SJSA1 (cell line): ENCODE results near the gene VASP. TPM values are rescaled to one million over a fixed set of nuclear protein-coding genes. Genes with fewer than 3 reads are reported as not detected.
"Not testable (repeated sequence)": the region's sequence is repeated elsewhere in the genome, so short reads cannot be mapped to it uniquely, and the experiment has no call there.

Source experiments
- DNase-seq, 2 experiments: peaks; one replicate each; pipeline ENCODE4 v3.0.0-alpha.2; 2015 to 2020; ENCODE audit warnings: low spot score in 2 of 2, low read depth in 1 of 2
- H3K27ac ChIP-seq: fragments of 250-450 bp; sonication (Bioruptor Pico); 2 replicates; pipeline ENCODE4 v1.5.1; 2020; ENCODE audit warnings: mild to moderate bottlenecking, moderate library complexity
- H3K27me3 ChIP-seq: fragments of 250-450 bp; sonication (Bioruptor Pico); replicated peaks from 2 replicates; pipeline ENCODE4 v1.5.1; 2020; ENCODE audit warnings: mild to moderate bottlenecking, moderate library complexity
- H3K36me3 ChIP-seq: fragments of 250-450 bp; sonication (Bioruptor Pico); 2 replicates; pipeline ENCODE4 v1.5.1; 2020; ENCODE audit warnings: mild to moderate bottlenecking
- H3K4me1 ChIP-seq: fragments of 250-450 bp; sonication (Bioruptor Pico); replicated peaks from 2 replicates; pipeline ENCODE4 v1.6.1; 2021; ENCODE audit warnings: mild to moderate bottlenecking
- H3K4me3 ChIP-seq: fragments of 250-450 bp; sonication (Bioruptor Pico); 2 replicates; pipeline ENCODE4 v1.5.1; 2020; ENCODE audit warnings: mild to moderate bottlenecking
- H3K9me3 ChIP-seq: fragments of 250-450 bp; sonication (Bioruptor Pico); replicated peaks from 2 replicates; pipeline ENCODE4 v1.5.1; 2020; ENCODE audit warnings: mild to moderate bottlenecking
- total RNA-seq: library from RNA; depleted of rRNA; stranded (reverse); fragments of >200 nt; shearing (Covaris generic); gene quantifications from 2 replicates; pipeline ENCODE4 v1.2.3, GENCODE V29; 2014

The VASP gene
- total RNA-seq, 1 experiment from 2014 or later = 115 TPM

DNA sequence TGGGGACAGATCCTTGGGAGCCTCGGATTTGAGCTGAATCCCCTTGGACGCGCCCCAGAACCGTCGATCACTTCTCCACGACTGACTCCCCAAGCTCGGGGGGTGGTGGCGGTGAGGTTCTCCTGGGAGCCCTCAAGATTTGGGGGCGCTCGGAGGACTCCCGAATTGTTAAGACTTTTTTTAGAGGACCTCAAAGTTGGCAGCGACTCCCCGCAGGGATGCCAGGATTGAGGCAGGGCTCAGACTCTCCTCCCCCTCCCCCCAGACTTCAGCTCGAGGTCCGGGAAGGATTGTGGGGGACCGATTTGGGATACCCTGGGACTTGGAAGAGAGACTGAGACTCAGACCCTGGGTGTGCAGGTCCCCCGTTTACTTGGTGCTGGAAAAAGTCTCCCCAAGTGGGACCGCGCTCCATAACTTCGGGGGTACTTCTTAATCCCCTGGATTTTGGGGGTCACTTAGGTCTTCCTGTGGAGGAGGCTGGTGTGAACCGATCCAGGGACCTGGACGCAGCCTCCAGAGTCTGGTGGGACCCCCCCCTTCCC is 665 bp downstream of the VASP start:
- H3K4me1 ChIP-seq = peaks cover 21% of the 10 kb centered on the region
- H3K27me3 ChIP-seq = no peaks in the 10 kb centered on the region
- no peaks in the 10 kb centered on the region for H3K9me3 ChIP-seq
- peak in 1 of 2 experiments; percentile 35 for DNase-seq
- H3K4me3 ChIP-seq = peak overlapping the region; percentile 85
- H3K36me3 ChIP-seq = peaks cover 19% of the 10 kb centered on the region
- no peak overlapping the region for H3K27ac ChIP-seq

DNA sequence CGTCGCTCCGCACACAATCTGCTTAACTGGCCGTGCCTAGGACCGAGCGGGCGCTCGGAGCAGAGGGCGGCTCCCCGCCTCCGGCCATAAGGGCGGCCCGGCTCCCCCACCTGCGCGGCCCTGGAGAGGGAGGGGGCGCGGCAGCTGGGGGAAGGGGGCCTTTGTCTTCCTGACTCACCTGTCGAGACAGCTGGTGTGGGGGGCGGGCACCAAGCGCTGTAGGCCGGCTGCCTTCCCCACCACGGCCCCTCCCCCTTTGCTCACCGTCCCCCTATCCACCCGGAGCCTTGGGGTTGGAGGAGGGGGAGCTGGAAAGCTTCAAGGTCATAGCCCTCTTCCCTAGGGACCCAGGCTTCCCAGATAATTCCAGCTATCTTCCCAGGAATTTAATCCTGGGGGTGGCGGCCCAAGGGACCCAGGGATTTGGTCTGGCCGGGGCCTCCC is 1.2 kb downstream of the VASP start:
- peaks cover 19% of the 10 kb centered on the region for H3K36me3 ChIP-seq
- no peaks in the 10 kb centered on the region for H3K9me3 ChIP-seq
- H3K27me3 ChIP-seq = no peaks in the 10 kb centered on the region
- peak overlapping the region; percentile 85 for H3K4me3 ChIP-seq
- no peak for DNase-seq
- H3K27ac ChIP-seq = no peak overlapping the region
- peaks cover 21% of the 10 kb centered on the region for H3K4me1 ChIP-seq

DNA sequence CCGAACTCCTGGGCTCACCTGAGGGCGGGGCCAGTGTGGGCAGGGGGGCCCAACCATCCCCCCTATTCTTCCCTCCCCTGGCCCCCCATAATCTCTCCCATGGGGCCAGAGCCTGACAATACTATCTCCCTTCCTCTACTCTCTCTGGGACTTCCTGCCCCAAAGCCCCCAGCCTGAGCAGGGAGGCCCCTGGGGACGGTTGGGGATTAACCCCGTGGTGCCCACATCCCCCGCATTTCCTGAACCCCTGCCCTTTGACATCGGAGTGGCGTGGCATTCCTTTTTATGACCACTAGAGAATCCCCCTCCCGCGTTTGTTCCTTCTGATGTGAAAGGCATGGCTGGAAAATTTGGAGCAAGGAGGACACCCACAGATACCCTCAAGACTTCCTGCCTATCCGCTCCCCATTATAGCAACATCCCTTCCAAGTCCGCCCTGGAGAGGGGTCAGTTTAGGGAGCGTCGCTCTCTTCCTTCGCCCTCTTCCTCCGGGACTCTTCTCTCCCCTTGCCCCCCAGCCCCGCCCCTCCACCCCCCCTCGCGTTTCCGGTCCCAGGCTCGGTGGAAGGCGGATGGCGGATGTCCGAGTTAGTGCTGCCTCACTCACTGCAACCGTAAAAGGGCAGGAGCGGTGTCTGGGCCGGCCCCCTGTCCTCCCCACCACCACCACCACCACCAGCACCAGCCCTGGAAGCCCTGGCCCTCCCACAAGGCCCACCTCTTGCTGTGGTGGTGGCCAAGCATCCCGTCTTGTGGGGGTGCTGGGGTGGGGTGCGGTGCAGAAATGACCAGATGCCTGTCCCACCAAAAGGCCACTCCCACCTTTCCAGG is 1.8 kb downstream of the VASP start:
- H3K36me3 ChIP-seq = peaks cover 25% of the 10 kb centered on the region
- H3K4me1 ChIP-seq = peaks cover 21% of the 10 kb centered on the region
- peak overlapping the region; percentile 85 for H3K4me3 ChIP-seq
- H3K27ac ChIP-seq = peak overlapping the region; percentile 34
- peak; percentile 42 to 82 for DNase-seq
- H3K9me3 ChIP-seq = no peaks in the 10 kb centered on the region
- H3K27me3 ChIP-seq = no peaks in the 10 kb centered on the region

DNA sequence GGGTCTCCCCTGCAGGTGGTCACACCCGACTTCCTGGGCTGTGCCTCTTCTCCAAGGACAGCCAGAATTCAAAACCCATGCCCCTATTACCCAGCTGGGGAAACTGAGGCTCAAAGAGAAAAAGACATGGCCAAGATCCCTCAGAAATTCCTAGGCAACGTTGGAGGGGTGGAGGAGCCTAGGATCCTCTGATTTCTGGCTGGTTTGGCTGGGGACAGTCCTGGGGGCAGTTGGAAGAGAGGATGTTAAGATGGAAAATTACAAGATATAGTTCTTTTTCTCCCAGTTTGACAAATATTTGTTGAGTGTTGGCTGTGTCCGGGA is 2.4 kb downstream of the VASP start:
- DNase-seq = no peak
- peaks cover 31% of the 10 kb centered on the region for H3K36me3 ChIP-seq
- H3K9me3 ChIP-seq = no peaks in the 10 kb centered on the region
- peak overlapping the region; percentile 85 for H3K4me3 ChIP-seq
- peaks cover 21% of the 10 kb centered on the region for H3K4me1 ChIP-seq
- no peaks in the 10 kb centered on the region for H3K27me3 ChIP-seq
- no peak overlapping the region for H3K27ac ChIP-seq

DNA sequence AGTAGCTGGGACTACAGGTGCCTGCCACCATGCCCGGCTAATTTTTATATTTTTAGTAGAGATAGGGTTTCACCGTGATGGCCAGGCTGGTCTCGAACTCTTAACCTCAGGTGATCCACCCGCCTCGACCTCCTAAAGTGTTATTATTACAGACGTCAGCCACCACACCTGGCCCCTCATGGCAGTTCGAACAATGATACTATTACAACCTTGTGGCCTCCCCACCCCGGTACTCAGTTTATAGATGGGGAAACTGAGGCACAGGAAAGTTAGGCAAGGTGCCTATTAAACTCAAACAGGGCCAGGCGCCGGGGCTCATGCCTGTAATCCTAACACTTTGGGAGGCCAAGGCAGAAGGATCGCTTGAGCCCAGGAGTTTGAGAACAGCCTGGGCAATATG is 3.1 kb downstream of the VASP start:
- not testable (repeated sequence) for H3K27ac ChIP-seq, H3K9me3 ChIP-seq, DNase-seq, H3K27me3 ChIP-seq, H3K4me3 ChIP-seq
- Histone ChIP-seq H3K36me3 (peaks cover 38% of the 10 kb centered on the region), H3K4me1 (peaks cover 18% of the 10 kb centered on the region)

DNA sequence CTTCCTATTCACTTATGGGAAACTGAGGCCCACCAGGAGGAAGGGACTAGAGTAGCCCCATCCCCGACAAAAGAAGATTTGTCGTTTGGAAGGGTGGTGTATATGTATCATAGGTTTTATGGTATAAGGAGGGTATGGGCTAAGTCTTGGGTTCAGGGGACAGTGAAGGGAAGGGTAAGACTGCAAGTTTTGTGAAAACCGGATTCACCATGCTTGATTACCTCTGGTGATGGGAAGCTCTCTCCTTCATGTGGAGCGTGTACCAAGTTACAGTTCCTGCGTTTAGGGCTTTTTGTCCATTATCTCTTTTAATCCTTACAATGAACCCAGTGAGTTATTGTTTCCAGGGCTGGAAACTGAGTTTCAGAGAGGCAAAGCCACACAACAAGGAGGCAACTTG is 3.8 kb downstream of the VASP start:
- no peaks in the 10 kb centered on the region for H3K27me3 ChIP-seq
- H3K4me3 ChIP-seq = no peak overlapping the region
- H3K4me1 ChIP-seq = peaks cover 11% of the 10 kb centered on the region
- peaks cover 45% of the 10 kb centered on the region for H3K36me3 ChIP-seq
- no peak overlapping the region for H3K27ac ChIP-seq
- H3K9me3 ChIP-seq = no peaks in the 10 kb centered on the region
- DNase-seq = no peak

DNA sequence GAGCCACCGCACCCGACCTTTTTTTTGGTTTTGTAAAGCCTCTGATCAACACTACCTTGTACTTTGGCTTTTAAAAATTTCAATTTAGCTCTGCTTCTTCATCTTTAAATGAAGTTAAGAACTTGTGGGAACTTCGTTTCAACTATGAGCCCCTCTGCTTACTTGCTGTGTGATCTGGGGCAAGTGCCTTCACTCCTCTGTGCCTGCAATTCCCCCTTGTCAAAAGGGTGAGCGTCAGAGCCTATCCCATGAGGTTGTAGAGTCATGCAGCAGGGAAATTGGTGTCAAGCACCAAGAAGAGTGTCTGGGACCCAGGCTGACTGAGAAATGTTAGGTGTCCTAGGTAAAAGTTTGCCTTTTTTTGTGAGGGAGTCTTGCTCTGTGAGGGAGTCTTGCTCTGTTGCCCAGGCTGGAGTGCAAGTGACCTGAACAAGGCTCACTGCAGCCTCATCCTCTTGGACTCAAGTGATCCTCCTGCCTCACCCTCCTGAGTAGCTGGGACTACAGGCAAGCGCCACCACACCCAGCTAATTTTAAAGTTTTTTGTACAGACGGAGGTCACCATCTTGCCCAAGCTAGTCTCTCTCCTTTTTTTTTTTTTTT is 5.7 kb downstream of the VASP start:
- no peak overlapping the region for H3K4me3 ChIP-seq
- no peaks in the 10 kb centered on the region for H3K27me3 ChIP-seq
- peaks cover 8% of the 10 kb centered on the region for H3K4me1 ChIP-seq
- H3K27ac ChIP-seq = no peak overlapping the region
- H3K36me3 ChIP-seq = peaks cover 48% of the 10 kb centered on the region
- H3K9me3 ChIP-seq = no peaks in the 10 kb centered on the region
- DNase-seq = no peak

DNA sequence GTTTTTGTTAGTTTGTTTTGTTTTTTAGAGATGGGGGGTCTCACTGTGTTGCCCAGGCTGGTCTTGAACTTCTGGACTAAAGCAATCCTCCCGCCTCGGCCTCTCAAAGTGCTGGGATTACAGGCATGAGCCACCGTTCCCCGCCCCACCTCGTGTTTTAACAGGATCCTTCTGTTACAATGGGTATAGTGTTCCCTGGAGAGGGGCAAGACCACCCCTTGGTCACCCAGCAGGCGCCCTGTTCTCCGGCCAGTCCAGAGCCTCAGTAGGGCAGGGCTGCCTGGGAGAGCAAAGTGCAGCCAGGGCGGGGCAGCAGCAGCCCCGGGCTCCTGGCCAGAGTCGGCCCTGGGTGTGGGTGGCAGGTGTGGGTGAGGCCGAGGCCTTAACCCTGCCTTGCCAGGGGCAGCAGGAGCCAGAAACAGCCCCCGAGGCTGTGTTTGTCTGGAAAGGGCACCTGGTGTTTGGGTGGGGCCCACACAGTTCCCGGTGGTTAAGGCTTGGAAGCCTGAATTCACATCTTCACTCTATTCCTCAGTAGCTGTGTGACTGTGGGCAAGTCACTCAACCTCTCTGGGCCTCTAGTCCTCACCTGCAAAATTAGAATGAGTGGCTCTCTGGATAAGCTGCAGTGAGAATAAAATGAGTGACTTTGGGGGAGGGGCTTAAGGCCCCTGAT is 7.2 kb downstream of the VASP start:
- H3K27me3 ChIP-seq = no peaks in the 10 kb centered on the region
- H3K36me3 ChIP-seq = peaks cover 53% of the 10 kb centered on the region
- no peak overlapping the region for H3K4me3 ChIP-seq
- DNase-seq = no peak
- no peak overlapping the region for H3K27ac ChIP-seq
- peaks cover 3% of the 10 kb centered on the region for H3K4me1 ChIP-seq
- no peaks in the 10 kb centered on the region for H3K9me3 ChIP-seq

DNA sequence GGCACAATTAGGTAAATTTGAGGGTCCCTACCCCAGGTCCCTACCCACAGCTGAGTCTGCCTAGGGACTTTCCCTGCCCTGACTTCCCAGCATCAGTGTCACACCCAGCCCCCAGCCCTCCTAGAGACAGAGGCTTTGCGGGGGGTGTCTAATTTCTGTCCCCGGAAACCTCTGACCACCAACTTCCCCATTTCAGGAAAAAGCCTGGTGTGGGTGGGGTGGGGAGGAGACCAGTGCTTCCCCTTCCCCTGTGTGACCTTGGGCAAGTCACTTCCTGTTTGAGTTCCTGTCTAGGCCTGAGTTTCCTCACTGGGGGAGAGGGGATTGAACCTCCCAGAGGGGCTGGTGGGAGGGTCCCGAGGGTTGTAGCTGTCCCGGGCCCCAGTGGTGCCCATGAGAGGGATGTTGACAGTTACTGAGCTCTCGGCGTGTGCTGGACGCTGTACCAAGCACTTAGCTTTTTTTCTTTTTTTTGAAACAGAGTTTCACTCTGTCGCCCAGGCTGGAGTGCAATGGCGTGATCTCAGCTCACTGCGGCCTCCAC is 7.9 kb downstream of the VASP start:
- DNase-seq = no peak
- no peaks in the 10 kb centered on the region for H3K4me1 ChIP-seq
- peaks cover 57% of the 10 kb centered on the region for H3K36me3 ChIP-seq
- H3K27me3 ChIP-seq = no peaks in the 10 kb centered on the region
- H3K9me3 ChIP-seq = no peaks in the 10 kb centered on the region
- no peak overlapping the region for H3K4me3 ChIP-seq
- no peak overlapping the region for H3K27ac ChIP-seq

DNA sequence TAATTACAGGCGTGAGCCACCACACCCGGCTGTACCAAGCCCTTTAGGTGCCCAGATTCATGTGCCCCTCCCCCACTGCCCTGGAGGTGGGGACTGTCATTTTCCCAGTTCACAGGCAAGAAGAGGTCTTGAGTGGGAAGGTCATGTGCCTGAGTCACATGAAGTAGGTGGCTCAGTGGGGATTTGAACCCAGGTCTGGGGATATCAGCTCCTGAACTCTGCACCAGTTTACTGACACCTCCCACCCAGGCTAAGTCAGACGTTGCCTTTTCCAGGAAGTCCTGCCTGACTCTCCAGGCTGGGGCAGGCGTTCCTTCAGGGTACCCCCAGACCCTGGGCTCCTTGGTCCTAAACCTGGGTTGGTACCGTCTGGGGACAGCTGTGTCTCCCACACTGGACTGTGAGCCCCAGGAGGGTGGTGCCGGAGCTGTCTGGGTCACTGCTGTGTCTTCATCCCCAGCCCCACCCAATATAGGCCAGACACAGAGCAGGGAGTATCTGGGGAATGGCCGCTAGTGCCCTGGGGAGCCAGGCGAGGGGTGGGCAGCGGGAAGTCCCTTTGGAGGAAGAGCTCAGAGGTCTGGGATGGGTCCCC is 8.6 kb downstream of the VASP start:
- H3K4me1 ChIP-seq = no peaks in the 10 kb centered on the region
- DNase-seq = no peak
- no peak overlapping the region for H3K4me3 ChIP-seq
- H3K27ac ChIP-seq = no peak overlapping the region
- no peaks in the 10 kb centered on the region for H3K27me3 ChIP-seq
- no peaks in the 10 kb centered on the region for H3K9me3 ChIP-seq
- H3K36me3 ChIP-seq = peaks cover 61% of the 10 kb centered on the region

DNA sequence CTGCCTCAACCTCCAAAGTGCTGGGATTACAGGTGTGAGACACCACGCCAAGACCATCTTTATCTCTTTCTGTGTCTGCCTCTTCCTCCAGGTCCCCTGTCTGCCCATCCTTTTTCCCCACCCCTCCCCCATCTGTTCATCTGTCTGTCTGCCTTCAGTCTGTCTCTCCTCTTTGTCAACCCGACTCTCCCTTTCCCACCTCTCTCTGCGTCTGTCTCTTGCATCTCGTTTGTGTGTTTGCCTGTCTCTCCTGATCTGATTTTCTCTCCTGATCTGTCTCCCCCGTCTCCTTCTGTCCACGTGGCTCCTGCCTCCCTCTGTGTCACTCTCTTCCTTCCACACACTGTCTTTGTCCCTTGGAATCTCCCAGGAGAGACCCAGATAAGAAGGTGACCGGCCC is 10.0 kb downstream of the VASP start:
- Histone ChIP-seq H3K36me3 (peaks cover 71% of the 10 kb centered on the region), H3K27me3 (no peaks in the 10 kb centered on the region), H3K4me3 (no peak overlapping the region), H3K9me3 (no peaks in the 10 kb centered on the region), H3K27ac (no peak overlapping the region), H3K4me1 (no peaks in the 10 kb centered on the region)
- no peak for DNase-seq

DNA sequence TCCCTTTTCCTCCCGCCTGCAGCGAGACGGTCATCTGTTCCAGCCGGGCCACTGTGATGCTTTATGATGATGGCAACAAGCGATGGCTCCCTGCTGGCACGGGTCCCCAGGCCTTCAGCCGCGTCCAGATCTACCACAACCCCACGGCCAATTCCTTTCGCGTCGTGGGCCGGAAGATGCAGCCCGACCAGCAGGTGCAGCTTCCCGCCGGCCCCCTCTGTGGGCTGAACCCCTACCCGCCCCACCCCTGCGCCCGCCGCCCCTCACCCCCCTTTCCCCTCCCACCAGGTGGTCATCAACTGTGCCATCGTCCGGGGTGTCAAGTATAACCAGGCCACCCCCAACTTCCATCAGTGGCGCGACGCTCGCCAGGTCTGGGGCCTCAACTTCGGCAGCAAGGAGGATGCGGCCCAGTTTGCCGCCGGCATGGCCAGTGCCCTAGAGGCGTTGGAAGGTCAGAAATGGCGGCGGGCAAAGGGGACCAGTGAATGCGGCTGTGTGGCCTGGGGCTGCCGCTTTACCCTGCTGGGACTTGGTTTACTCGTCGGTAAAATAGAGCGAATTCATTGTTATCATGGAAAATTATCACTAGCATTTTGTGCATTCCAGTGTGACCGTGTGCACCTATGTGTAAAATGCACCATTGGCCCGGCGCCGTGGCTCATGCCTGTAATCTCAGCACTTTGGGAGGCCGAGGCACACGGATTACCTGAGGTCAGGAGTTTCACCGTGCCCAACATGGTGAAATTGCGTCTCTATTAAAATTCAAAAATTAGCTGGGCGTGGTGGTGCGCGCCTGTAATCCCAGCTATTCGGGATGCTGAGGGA is 10.6 kb downstream of the VASP start:
- Histone ChIP-seq H3K4me1 (no peaks in the 10 kb centered on the region), H3K27me3 (no peaks in the 10 kb centered on the region), H3K36me3 (peaks cover 74% of the 10 kb centered on the region), H3K4me3 (no peak overlapping the region), H3K9me3 (no peaks in the 10 kb centered on the region), H3K27ac (no peak overlapping the region)
- DNase-seq = no peak

DNA sequence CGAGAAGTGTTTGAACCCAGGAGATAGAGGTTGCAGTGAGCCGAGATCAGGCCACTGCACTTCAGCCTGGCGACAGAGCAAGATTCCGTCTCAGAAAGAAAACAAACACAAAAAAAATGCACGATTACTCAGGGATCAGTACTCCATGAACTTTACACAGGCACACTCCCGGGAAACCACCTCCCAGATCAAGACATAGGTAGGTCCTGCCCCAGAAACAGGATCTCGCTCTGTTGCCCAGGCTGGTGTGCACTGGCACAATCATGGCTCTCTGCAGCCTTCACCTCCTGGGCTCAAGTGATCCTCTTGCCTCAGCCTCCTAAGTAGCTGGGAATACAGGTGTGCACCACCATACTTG is 11.2 kb downstream of the VASP start:
- Histone ChIP-seq H3K36me3 (peaks cover 76% of the 10 kb centered on the region), H3K4me1 (no peaks in the 10 kb centered on the region), H3K9me3 (no peaks in the 10 kb centered on the region), H3K27ac (no peak overlapping the region), H3K4me3 (no peak overlapping the region), H3K27me3 (no peaks in the 10 kb centered on the region)
- no peak for DNase-seq
